HepG2 (cell line): ENCODE measurements around the gene CLIC1. TPM values are rescaled to one million over a fixed set of nuclear protein-coding genes. Genes with fewer than 3 reads are reported as not detected.

Source experiments
- ATAC-seq: fragments of 200-7000 bp; cut with Tn5 transposase; 3 replicates; pipeline ENCODE4 v1.9.1; 2020; ENCODE audit warnings: mild to moderate bottlenecking, moderate library complexity
- BruUV-seq: library from RNA; stranded (reverse); fragments of 400-500 nt; replicated peaks from 2 replicates; lab custom pipeline; 2021; lab: Mats Ljungman, UMichigan
- CTCF ChIA-PET: fragments of 300-600 bp; formaldehyde crosslinking; extraction: SDS; loops from one replicate; lab custom pipeline; 2021; ENCODE audit warnings: low total read pairs, inconsistent platforms, low intra/inter-chr PET ratio; lab: Yijun Ruan, JAX
- POLR2A ChIA-PET: fragments of 350-600 bp; sonication (Branson Sonifier 250); formaldehyde crosslinking; loops from one replicate; lab custom pipeline; 2020; ENCODE audit warnings: antibody characterized with exemption, inconsistent platforms; lab: Yijun Ruan, JAX
- DNase-seq: peaks from one replicate; pipeline ENCODE4 v3.0.0-alpha.2; 2015; ENCODE audit warnings: low spot score
- FAIRE-seq: peaks from 3 replicates; lab custom pipeline; 2011; peaks lifted over from hg19 to GRCh38; lab: Jason Lieb, UNC
- H2AFZ ChIP-seq: one replicate; pipeline ENCODE4 v1.6.1; 2011; ENCODE audit warnings: low read length, inconsistent platforms
- H3K27ac ChIP-seq: fragments of 300-600 bp; 3 replicates; pipeline ENCODE4 v1.8.0; 2011; ENCODE audit warnings: mixed run types, mild to moderate bottlenecking, mixed read lengths, low read length, inconsistent platforms; ENCODE audit not compliant: insufficient read depth; ENCODE audit errors: extremely low read length
- H3K27me3 ChIP-seq, 2 experiments: fragments of 200-600 bp in 1 of 2; 2 replicates in 1 of 2; 3 replicates in 1 of 2; pipeline versions ENCODE4 v1.6.0 to v1.8.0; 2011; ENCODE audit warnings: low read length in 2 of 2, mild to moderate bottlenecking in 2 of 2, moderate library complexity in 2 of 2, inconsistent platforms in 1 of 2; ENCODE audit not compliant: insufficient read depth in 2 of 2, control insufficient read depth in 1 of 2
- H3K36me3 ChIP-seq, 2 experiments: fragments of 200-600 bp in 1 of 2; replicated peaks in 1 of 2; 2 replicates in 1 of 2; 3 replicates in 1 of 2; pipeline versions ENCODE4 v1.5.1 to v1.8.0; 2011; ENCODE audit warnings: low read length in 2 of 2, inconsistent platforms in 1 of 2; ENCODE audit not compliant: insufficient read depth in 2 of 2, control insufficient read depth in 1 of 2
- H3K4me1 ChIP-seq: 2 replicates; pipeline ENCODE4 v1.5.1; 2012; ENCODE audit warnings: low read length, inconsistent platforms; ENCODE audit not compliant: insufficient read depth
- H3K4me2 ChIP-seq: 2 replicates; pipeline ENCODE4 v1.6.0; 2011; ENCODE audit warnings: low read depth, low read length, inconsistent platforms
- H3K4me3 ChIP-seq, 3 experiments: fragments of 200-600 bp in 1 of 3; sonication (generic), shearing (Covaris generic) in 1 of 3; replicated peaks in 1 of 3; 2 replicates each; pipeline ENCODE4 v1.5.1; 2011 to 2016; ENCODE audit warnings: low read length in 3 of 3, inconsistent platforms in 2 of 3, low read depth in 2 of 3, mild to moderate bottlenecking in 2 of 3, control low read depth in 1 of 3, mixed read lengths in 1 of 3; ENCODE audit not compliant: insufficient read depth in 1 of 3
- H3K79me2 ChIP-seq: one replicate; pipeline ENCODE4 v1.6.1; 2011; ENCODE audit warnings: low read length, inconsistent platforms; ENCODE audit not compliant: insufficient read depth
- H3K9ac ChIP-seq: 2 replicates; pipeline ENCODE4 v1.6.0; 2011; ENCODE audit warnings: mild to moderate bottlenecking, low read depth, low read length, inconsistent platforms; ENCODE audit not compliant: insufficient read depth
- H3K9me3 ChIP-seq: 2 replicates; pipeline ENCODE4 v1.5.1; 2012; ENCODE audit warnings: mild to moderate bottlenecking, low read length
- H4K20me1 ChIP-seq: 2 replicates; pipeline ENCODE4 v1.6.0; 2011; ENCODE audit warnings: inconsistent platforms, mild to moderate bottlenecking, low read length, moderate library complexity; ENCODE audit not compliant: insufficient read depth
- KDM4B ChIP-seq: sonication (generic); formaldehyde crosslinking; IDR thresholded peaks from 2 replicates; pipeline ENCODE4 v1.4.0; 2020; ENCODE audit warnings: missing genetic modification reagents
- MAF1 ChIP-seq: sonication (generic); formaldehyde crosslinking; IDR thresholded peaks from 2 replicates; pipeline ENCODE4 v1.5.0; 2020; ENCODE audit warnings: missing genetic modification reagents, borderline replicate concordance
- PAXIP1 ChIP-seq: sonication (generic); formaldehyde crosslinking; conservative IDR thresholded peaks from 2 replicates; pipeline ENCODE4 v1.4.0; 2020; ENCODE audit warnings: mild to moderate bottlenecking, missing genetic modification reagents, moderate library complexity
- ZNF333 ChIP-seq: sonication (generic); formaldehyde crosslinking; IDR thresholded peaks from 2 replicates; pipeline ENCODE4 v1.4.0; 2020; ENCODE audit warnings: mild to moderate bottlenecking, missing genetic modification reagents, borderline replicate concordance
- ZNF569 ChIP-seq: sonication (generic); formaldehyde crosslinking; IDR thresholded peaks from 2 replicates; pipeline ENCODE4 v1.5.0; 2020; ENCODE audit warnings: mild to moderate bottlenecking, missing genetic modification reagents, moderate library complexity, borderline replicate concordance
- ZNF619 ChIP-seq: sonication (generic); formaldehyde crosslinking; IDR thresholded peaks from 2 replicates; pipeline ENCODE4 v1.4.0; 2020; ENCODE audit warnings: mild to moderate bottlenecking, missing genetic modification reagents
- ZNF768 ChIP-seq: sonication (generic); formaldehyde crosslinking; IDR thresholded peaks from 2 replicates; pipeline ENCODE4 v1.4.0; 2020; ENCODE audit warnings: missing genetic modification reagents
- WGBS: methylation state at CpG from one replicate; pipeline ENCODE4 v1.1.6; 2017; ENCODE audit warnings: low lambda C conversion rate; 5-methylcytosine and 5-hydroxymethylcytosine counted together
- in situ Hi-C: cut with HindIII; loops from 2 replicates; pipeline ENCODE4 v1.10.0; 2017; ENCODE audit warnings: low pct_unique_long_range_greater_than_20kb; ENCODE audit not compliant: extremely low pct_ligation_motif_present
- intact Hi-C: fragments of 100-400 bp; cut with micrococcal nuclease; formaldehyde crosslinking; loops from one replicate; pipeline ENCODE4 v1.10.0; 2022; ENCODE audit not compliant: unreplicated experiment
- polyA plus RNA-seq, 8 experiments: library from polyadenylated mRNA; depleted of rRNA in 3 of 8; stranded (reverse) in 7 of 8; unstranded in 1 of 8; fragments of >200 nt; fragmentation: Illumina TruSeq in 4 of 8; extraction: Trizol in 4 of 8; gene quantifications; 2 replicates each; pipeline versions ENCODE4 v1.2.1 to v1.2.3, GENCODE V29; 2011 to 2016; ENCODE audit warnings: low read depth in 4 of 8, missing spikeins in 1 of 8, mixed read lengths in 1 of 8; ENCODE audit not compliant: insufficient read depth in 1 of 8
- total RNA-seq, 5 experiments: library from RNA; depleted of rRNA; stranded (reverse); fragments of >200 nt; fragmentation: Illumina TruSeq; extraction: Trizol; gene quantifications; 2 replicates each; pipeline ENCODE4 v1.2.3, GENCODE V29; 2016; ENCODE audit warnings: low read depth in 1 of 5

CLIC1 gene
- total and polyA plus RNA-seq, 2 of the 13 experiments (the other 11 are each of a cell fraction or from before 2014, with no cell fraction given), result 602 to 891 TPM

- no peak for FAIRE-seq
- peaks cover 0 to 1% of the 10 kb centered on the region in 2 experiments; a peak in 2 of 5 replicates for H3K36me3 ChIP-seq
- no peaks in the 10 kb centered on the region for H4K20me1 ChIP-seq
- WGBS, result 88% methylated on average over 9 of the region's 9 CpGs
- BruUV-seq, result no TSS peak
- H2AFZ ChIP-seq, result no peak overlapping the region
- TF ChIP-seq ZNF569 (CRISPR knock-in tag), result no peak
- 0 out of 2 replicates have a peak, but pooled peaks have one; percentile 0 for TF ChIP-seq PAXIP1 (CRISPR knock-in tag)
- 0 out of 2 replicates have a peak, but pooled peaks have one; percentile 7 for TF ChIP-seq ZNF333
- H3K27me3 ChIP-seq, result no peaks in the 10 kb centered on the region
- H3K4me3 ChIP-seq, result peak overlapping the region; percentile 46 to 74 (median 56); a peak in 4 of 6 replicates
- H3K79me2 ChIP-seq, result no peaks in the 10 kb centered on the region
- peak overlapping the region; percentile 66 for H3K9ac ChIP-seq
- H3K9me3 ChIP-seq, result no peaks in the 10 kb centered on the region
- CTCF ChIA-PET, result no interaction called here
- in situ Hi-C loops, result loop anchor here (5.0 kb wide), 2 partner anchors 33 to 83 kb away; partner anchors contain the start of gene LY6G5C
- no peak for ATAC-seq
- H3K27ac ChIP-seq, result no peak overlapping the region
- POLR2A ChIA-PET, result interaction anchor here (0.9 to 2.3 kb wide), 23 partner anchors 10 to 156 kb away, joined by 3 to 172 read pairs (median 7); partner anchors contain the start of genes ABHD16A, APOM, BAG6 and CLIC1
- peak overlapping the region; percentile 90 for H3K4me2 ChIP-seq
- intact Hi-C loops, result no loop called here
- H3K4me1 ChIP-seq, result peaks cover 57% of the 10 kb centered on the region
- no peak for DNase-seq
Observed at GRCh38 chr6:31765559-31765909, 29.2 kb upstream of the CLIC1 start.

GRCh38 chr6:31764198-31764597 lies 27.9 kb upstream of the CLIC1 start:
- Histone ChIP-seq H3K9ac (no peak overlapping the region), H3K4me1 (peaks cover 47% of the 10 kb centered on the region), H4K20me1 (no peaks in the 10 kb centered on the region), H3K27me3 (no peaks in the 10 kb centered on the region), H3K79me2 (no peaks in the 10 kb centered on the region), H3K9me3 (no peaks in the 10 kb centered on the region), H2AFZ (no peak overlapping the region), H3K27ac (no peak overlapping the region), H3K4me2 (no peak overlapping the region), H3K4me3 (no peak overlapping the region), H3K36me3 (peaks cover 0 to 2% of the 10 kb centered on the region in 2 experiments; a peak in 3 of 5 replicates)
- ATAC-seq (no peak), FAIRE-seq (no peak), DNase-seq (no peak)
- 94% methylated on average over 4 of the region's 4 CpGs for WGBS
- intact Hi-C loops (no loop called here), in situ Hi-C loops (no loop called here)
- ChIA-PET CTCF (no interaction called here), POLR2A (interaction anchor here (1.6 kb wide), 1 partner anchor 27 kb away, joined by 10 read pairs; the partner anchor contains the start of gene CLIC1)
- no peak for TF ChIP-seq ZNF768
- no peak for TF ChIP-seq ZNF619 (CRISPR knock-in tag)
- no peak for TF ChIP-seq KDM4B (CRISPR knock-in tag)
- no peak for TF ChIP-seq MAF1 (CRISPR knock-in tag)
- BruUV-seq, result no TSS peak
